Stimulated activated CD8-positive, alpha-beta memory T cell treated with anti-CD3 and anti-CD28 coated beads, Interleukin-12 subunit alpha, Interleukin-12 subunit beta, amount 100 ng/mL, for 4 hours (primary cell): ENCODE measurements around the gene LEMD1.
"Not testable (repeated sequence)": the region's sequence is repeated elsewhere in the genome, so short reads cannot be mapped to it uniquely, and the experiment has no call there.

ENCODE experiments used
- DNase-seq: peaks from one replicate; pipeline ENCODE4 v3.0.0-alpha.2; 2020; ENCODE audit warnings: low read depth

Gene LEMD1

GRCh38 chr1:205429762-205430695 is 8.2 kb upstream of the LEMD1 start:
- no peak for DNase-seq

DNA sequence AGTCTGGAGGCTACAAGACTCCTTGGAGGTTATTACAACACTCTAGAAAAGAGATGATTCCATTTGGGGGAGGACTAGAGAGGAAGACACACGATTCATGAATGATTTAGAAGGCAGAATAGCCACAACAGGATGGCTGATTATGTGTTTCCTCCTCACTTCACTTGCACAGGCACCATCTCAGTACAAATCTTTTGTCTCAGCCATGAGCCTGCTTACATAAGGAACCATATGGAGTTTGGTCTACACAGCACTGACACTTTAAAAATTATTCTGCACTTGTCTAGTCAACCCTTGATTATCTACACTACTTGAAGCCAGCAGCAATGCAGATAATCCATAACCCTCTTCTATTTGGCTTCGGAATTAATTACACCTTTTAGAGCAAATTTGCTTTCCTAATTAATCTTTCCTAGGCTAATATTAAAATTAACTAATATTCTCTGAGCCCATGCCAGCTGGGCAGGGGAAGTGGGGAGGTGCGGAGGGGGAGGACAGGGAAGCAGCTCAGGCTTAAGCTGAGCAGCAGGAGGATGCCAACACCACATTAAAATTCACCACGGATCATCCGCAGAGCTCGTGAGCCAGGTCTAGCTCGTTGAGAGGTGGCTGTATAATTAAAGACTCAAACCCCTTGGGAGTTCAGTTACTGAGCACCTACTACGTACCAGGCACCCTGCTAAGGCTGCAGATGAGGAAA is 3.2 kb upstream of the LEMD1 start:
- no peak for DNase-seq

GRCh38 chr1:205423814-205424399 is 2.1 kb upstream of the LEMD1 start:
- no peak for DNase-seq

GRCh38 chr1:205422993-205423642 is 1.3 kb upstream of the LEMD1 start:
- no peak for DNase-seq

DNA sequence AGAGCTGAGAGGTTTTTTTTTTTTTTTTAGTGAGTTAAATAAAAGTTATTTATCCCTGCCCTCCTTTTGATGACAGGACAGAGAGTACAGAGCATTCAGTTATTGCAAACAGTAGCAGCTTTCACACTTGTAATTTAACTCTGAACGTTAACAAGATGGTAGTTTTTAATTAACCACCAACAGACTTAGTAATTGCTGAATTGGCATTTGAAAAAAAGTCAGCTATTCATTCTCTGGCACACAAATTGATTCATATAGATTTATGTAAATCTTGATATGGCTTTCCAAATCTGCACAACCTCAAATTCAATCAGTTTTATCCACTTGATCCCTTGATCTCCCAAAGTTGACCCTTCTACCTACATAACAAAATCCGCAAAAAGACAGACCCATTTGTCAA is 918 bp downstream of the LEMD1 start:
- DNase-seq, result no peak

DNA sequence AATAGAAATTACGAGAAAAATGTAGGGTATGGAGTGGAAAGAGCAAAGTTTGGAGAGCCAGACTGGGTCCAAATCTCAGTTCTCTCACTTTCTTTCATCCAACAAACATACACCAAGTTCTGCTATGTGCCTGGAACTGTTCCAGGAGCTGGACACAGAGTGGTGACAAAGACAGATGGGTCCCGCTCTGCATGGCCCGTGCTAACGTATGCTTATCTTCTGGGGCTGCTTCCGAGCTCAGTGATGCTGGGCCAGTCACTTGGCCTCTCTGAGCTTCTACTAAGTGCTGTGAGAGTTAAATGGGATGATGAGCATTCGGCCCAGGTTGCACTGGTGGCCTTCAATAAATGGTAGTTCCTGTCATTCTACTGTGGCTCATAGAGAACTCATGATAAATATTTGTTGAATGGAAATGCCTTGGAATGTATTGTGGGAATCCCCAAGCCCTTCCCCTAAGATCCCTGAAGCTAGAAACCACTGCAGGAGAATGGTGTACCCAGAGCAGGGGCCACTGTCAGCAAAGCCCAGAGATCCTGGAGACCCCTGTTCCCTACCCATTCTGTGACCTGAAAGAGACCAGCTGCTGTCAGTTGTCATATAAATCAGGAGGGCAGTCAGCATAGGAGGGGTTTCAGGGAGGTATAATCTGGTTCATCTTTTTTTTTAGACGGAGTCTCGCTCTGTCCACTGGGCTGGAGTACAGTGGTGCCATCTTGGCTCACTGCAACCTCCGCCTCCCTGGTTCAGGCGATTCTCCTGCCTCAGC is 3.8 kb downstream of the LEMD1 start:
- no peak for DNase-seq

GRCh38 chr1:205416322-205416721 is 5.5 kb downstream of the LEMD1 start:
- no peak for DNase-seq

GRCh38 chr1:205410581-205411298 is 11.1 kb downstream of the LEMD1 start:
- no peak for DNase-seq

DNA sequence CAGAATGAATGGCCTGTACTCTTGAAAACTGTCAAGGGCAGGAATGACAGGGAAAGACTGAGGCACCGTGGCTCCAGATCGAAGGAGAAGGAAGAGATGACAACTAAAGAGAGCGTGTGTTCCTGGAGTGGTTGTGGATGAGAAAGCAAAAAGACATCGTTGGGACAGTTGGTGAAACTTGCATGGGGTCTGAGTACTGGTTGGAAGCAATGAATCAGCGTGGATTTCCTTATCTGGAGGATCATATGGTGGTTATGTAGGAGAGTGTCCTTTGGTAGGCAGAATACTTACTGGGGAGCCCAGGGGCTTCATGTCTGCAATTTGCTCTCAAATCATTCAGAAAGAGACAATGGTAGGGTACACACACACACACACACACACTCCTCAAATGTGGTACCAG is 13.9 kb downstream of the LEMD1 start:
- DNase-seq, result no peak

DNA sequence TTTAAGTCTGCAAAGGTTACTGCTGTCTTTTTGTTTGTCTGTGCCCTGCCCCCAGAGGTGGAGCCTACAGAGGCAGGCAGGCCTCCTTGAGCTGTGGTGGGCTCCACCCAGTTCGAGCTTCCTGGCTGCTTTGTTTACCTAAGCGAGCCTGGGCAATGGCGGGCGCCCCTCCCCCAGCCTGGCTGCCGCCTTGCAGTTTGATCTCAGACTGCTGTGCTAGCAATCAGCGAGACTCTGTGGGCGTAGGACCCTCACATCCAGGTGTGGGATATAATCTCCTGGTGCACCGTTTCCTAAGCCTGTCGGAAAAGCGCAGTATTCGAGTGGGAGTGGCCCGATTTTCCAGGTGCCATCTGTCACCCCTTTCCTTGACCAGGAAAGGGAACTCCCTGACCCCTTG is 15.6 kb downstream of the LEMD1 start:
- DNase-seq, result not testable (repeated sequence)

DNA sequence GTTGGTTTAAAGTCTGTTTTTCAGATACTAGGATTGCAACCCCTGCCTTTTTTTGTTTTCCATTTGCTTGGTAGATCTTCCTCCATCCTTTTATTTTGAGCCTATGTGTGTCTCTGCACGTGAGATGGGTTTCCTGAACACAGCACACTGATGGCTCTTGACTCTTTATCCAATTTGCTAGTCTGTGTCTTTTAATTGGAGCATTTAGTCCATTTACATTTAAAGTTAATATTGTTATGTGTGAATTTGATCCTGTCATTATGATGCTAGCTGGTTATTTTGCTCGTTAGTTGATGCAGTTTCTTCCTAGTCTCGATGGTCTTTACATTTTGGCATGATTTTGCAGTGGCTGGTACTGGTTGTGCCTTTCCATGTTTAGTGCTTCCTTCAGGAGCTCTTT is 17.4 kb downstream of the LEMD1 start:
- not testable (repeated sequence) for DNase-seq

- no peak for DNase-seq
Observed at GRCh38 chr1:205398586-205398985, 23.3 kb downstream of the LEMD1 start.

DNA sequence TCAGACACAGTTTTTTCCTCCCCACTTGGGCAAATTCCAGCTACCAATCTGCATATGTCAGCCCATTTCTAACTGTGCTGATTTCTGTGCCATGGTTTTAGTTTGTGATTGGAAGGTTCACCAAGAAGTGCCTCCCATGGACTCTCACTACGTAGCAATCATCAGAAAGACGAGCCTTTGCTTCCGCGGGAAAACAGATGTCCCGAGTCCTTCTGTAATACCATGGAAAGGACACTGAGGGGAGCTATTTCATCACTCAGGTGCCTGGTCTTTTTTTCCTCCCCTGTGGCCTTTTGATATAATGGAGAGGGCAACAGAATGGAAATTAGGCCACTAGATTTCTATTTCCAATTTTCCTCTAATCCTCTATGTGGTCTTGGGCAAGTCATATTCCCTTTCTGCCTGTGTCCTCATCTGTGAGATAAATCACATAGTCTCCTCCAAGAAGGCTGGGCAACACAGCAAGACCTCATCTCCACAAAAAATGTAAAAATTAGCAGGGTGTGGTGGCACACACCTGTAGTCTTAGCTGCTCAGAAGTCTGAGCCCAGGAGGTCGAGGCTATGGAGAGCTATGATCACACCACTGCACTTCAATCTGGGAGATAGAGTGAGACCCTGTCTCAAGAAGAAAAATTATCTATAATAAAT is 24.8 kb downstream of the LEMD1 start:
- no peak for DNase-seq

GRCh38 chr1:205395616-205396015 is 26.2 kb downstream of the LEMD1 start:
- no peak for DNase-seq

DNA sequence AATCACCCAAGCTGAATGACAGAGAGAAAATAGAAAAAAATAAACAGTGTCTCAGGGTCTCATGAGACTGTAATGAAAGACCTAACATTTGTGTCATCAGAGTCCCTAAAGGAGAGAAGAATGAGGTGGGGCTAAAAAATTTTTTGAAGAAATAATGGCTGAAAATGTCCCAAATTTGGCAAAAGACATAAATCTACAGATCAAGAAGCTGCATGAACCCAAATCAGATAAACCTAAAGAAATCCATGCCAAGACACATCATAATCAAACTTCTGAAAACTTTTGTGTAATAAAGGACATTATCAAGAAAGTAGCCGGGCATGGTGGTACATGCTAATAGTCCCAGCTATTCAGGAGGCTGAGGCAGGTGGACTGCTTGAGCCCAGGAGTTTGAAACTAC is 29.2 kb downstream of the LEMD1 start:
- no peak for DNase-seq

- no peak for DNase-seq
Observed at GRCh38 chr1:205391386-205391785, 30.5 kb downstream of the LEMD1 start.

GRCh38 chr1:205387845-205388244 is 34.0 kb downstream of the LEMD1 start:
- DNase-seq, result no peak

GRCh38 chr1:205382990-205383389 is 38.9 kb downstream of the LEMD1 start:
- not testable (repeated sequence) for DNase-seq

- no peak for DNase-seq
Observed at GRCh38 chr1:205382561-205382960, 39.3 kb downstream of the LEMD1 start.

DNA sequence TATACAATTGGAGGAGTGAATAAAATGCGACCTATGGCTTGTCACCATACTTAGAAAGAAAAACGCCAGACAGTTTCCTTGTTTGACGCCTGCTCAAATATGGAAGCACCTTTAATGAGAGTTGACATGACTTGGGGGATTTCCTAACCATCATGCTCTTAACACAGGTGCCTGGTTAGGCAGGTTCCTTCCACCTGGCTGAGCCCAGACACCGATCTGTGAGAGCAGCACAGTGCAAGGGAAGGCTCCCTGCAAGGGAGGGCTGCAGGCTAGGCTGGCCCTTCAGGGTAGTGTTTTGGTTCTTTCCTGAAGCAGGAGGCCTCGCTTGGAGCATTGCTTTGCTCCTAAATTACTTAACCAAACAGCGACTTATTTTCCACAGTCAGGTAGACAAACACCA is 40.6 kb downstream of the LEMD1 start:
- no peak for DNase-seq
